Esophagus mucosa (tissue), 1 donor: ENCODE measurements around the gene FARP1. TPM values are rescaled to one million over a fixed set of nuclear protein-coding genes. Genes with fewer than 3 reads are reported as not detected.
"Not testable (repeated sequence)": the region's sequence is repeated elsewhere in the genome, so short reads cannot be mapped to it uniquely, and the experiment has no call there.

Experiments
- ATAC-seq: fragments of 200-7000 bp; cut with Tn5 transposase; one replicate; pipeline ENCODE4 v1.9.1; 2020
- total RNA-seq: library from RNA; stranded (reverse); gene quantifications from one replicate; pipeline ENCODE4 v1.2.4, GENCODE V29; 2023
- donor health status: DM: yes; HTN: yes; CAD: no.

The FARP1 gene
- total RNA-seq, 1 donor from 2014 or later, result 6.2 TPM

- ATAC-seq, result no peak
Measured at GRCh38 chr13:98228661-98229341, 85.9 kb downstream of the FARP1 start.

- not testable (repeated sequence) for ATAC-seq
Measured at GRCh38 chr13:98230762-98231161, 87.9 kb downstream of the FARP1 start.

DNA sequence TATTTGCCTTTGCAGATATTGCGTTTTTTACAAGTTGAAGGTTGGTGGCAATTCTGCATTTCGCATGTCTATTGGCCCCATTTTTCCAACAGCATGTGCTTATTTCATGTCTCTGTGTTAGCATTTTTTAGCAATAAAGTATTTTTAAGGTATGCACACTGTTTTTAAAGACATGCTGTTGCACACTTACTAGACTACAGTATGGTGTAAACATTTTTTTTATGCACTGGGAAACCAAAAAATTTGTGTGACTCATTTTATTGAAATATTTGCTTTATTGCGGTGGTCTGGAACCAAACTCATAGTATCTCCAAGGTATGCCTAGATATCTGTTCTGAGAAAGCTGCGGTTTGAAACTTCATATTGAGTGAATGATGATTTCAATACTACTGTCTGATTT, 89.6 kb downstream of the FARP1 start:
- ATAC-seq, result no peak

GRCh38 chr13:98233127-98233526, 90.2 kb downstream of the FARP1 start:
- ATAC-seq, result no peak

DNA sequence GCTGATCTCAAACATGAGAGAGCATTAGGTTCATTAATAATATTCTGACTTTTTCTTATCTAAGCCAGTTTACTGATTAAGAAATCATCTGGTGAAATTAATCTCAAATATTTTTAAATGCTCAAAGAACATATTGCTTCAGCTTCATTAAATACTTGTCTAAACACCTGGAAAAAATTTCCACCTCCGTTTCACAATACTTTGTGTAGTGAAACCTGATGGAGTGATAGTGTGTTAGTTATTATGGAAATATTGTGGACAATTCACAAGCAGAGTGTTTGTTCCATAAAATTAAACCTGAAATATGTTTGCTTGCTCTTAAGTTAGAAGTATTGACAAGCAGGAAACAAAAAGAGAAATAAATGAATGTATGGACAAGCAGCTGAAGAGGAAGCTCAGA, 91.5 kb downstream of the FARP1 start:
- no peak for ATAC-seq

DNA sequence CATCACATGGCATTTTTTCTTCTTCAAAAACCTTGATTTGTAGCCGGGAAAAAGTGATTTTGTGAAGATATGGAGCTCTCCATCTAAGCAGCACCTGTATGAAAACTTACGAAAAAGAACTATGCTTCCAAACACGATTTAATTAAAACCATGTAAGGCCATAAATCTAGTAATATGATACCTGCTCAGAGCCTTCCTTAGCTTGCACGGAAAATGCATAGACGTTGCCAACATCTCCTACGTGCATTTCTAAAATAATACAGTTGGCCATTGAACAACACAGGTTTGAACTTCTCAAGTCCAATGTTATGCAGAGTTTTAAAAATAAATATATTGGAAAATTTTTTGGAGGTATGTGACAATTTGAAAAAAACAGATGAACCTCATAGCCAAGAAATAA, 93.3 kb downstream of the FARP1 start:
- no peak for ATAC-seq

- no peak for ATAC-seq
Measured at GRCh38 chr13:98237331-98237730, 94.4 kb downstream of the FARP1 start.

- no peak for ATAC-seq
Measured at GRCh38 chr13:98239162-98240076, 96.5 kb downstream of the FARP1 start.

GRCh38 chr13:98240135-98240534, 97.2 kb downstream of the FARP1 start:
- no peak for ATAC-seq

DNA sequence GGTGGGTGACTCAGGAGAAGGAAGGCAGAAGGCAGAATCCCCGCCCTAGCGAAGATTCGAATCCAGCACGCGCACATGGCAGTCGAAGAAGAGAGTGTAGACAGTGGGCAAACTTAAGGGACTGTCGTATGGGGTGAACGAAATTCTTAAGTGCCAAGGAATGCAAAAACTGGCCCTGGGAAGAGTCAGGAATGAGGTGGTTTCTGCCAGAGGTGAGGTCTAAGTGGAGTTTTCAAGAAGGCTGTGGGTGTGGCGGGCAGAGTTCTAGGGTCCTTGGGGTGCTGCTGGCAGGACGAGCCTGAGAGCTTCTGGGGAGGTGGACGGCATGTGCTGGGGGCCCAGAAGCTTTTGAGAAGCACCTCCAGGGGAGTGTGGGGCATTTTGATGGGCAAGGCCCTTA, 98.1 kb downstream of the FARP1 start:
- no peak for ATAC-seq

- ATAC-seq, result no peak
Measured at GRCh38 chr13:98241976-98242375, 99.1 kb downstream of the FARP1 start.

GRCh38 chr13:98242403-98242802, 99.5 kb downstream of the FARP1 start:
- no peak for ATAC-seq

DNA sequence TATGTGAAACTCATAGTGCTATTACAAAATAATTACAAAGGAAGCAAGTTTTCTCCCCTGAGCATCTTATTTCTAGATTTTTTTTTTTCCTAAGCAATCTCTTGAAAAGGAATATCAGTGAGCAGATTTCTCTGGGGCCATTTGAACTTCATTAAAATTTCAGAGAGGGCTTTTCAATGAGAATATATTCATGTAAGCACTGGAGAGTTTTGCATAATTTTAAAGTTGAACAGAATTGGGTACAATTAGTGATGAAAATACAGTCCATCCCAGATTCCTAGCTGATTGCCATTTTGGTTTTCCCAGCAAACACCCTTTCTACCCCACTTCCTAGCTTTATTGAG, 101.0 kb downstream of the FARP1 start:
- no peak for ATAC-seq

- ATAC-seq, result no peak
Measured at GRCh38 chr13:98246538-98247172, 103.8 kb downstream of the FARP1 start.

GRCh38 chr13:98251708-98252107, 108.8 kb downstream of the FARP1 start:
- ATAC-seq, result no peak

GRCh38 chr13:98252931-98253470, 110.1 kb downstream of the FARP1 start:
- no peak for ATAC-seq

DNA sequence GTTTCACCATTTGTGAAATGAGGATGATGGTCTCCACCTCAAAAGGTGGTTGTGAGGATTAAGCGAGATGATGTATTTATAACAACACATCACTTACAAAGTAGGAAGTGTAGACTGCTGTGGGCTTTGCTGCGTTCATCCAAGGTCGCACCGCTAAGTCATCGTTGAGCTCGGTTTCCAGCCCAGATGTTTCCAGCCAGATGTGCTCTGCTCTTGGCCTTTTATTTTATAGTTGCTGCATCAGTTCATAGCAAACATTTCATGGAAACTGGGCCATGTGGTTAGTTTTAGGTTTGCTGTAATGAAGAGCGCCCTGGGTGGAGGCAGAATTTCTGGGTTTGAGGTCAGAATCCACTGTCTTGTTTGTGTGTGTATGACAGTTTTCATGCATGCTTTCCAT, 110.6 kb downstream of the FARP1 start:
- ATAC-seq, result no peak

- no peak for ATAC-seq
Measured at GRCh38 chr13:98254513-98254912, 111.6 kb downstream of the FARP1 start.

DNA sequence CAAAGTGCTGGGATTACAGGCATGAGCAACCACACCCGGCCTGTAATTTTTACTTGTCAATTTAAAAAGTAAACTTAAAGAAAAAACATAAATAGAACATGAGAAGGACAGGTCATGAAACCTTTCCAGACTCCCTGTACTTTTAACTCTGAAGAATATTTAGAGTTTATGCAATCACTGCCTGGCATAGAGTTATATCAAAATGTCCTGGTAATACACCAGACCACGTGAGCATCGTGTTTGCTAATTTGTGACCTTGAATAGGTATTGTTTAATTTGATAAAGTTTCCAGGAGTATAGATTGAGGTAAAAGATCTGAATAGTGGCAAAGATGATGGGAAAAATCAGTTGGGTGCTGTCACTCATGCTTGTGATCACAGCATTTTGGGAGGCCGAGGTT, 115.3 kb downstream of the FARP1 start:
- ATAC-seq, result no peak

DNA sequence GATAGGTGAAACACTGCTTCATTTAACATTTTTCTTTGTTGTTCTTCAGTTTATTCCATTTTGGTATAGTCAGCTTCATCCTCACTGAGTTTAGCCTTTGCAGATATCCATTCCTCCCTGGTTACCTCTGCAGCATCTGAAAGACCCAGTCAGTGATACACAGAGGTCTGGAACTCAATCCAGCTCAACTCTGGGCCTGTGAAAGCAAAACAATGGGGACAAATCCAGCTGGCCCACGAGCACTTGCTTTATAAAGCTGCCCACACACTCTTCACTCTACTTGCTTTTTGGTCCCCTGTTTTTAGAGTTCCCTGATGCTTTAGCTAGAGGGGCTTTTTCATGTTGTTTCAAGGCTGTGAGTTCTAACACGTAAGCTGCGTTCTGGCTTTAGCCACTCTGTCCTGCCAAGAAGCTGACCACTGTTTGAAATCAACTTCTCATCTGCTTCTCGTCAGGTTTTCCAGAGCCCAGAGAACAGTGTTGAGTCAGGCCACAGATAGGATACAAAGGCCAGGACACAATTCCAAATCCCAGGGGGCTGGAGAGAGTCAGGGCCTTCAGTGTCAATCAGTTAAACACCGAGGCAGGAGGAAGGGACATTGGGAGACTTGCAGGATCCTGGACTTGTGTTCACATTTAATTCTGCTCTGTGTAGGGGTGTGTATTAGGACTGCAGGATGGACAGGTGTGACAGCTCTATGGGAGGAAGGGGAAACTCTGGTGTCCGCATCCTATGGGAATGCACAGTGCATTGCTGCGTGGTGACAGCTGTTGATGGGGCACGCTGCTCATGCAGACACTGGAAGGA, 117.7 kb downstream of the FARP1 start:
- ATAC-seq, result no peak

DNA sequence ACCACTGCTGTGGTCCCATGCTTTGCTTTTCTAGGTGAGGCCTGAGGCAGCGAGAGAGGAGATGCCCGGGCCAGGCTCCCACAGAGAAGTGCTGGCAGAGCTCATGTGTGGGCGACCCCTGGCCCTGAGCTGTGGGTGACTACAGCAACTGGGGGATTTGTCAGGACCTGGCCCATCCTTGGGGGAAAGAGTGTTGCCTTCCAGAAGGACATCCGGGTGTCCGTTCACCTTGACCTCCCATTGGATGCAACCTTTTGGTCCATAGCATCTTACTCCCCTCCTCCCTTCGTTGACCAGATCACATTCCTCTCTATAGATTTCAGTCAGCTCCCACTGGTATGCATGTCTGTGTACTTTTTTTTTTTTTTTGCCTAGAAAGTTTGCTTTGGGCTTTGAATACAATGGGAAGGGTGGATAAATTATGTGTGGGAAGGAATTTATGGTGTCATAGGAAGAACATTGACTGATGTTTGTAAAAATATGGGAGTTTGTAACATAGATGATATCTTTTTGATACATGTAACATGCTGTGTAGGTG, 118.3 kb downstream of the FARP1 start:
- no peak for ATAC-seq

- no peak for ATAC-seq
Measured at GRCh38 chr13:98262292-98262691, 119.4 kb downstream of the FARP1 start.
